K562 (cell line): ENCODE data around the gene FGR. TPM values are rescaled to one million over a fixed set of nuclear protein-coding genes. Genes with fewer than 3 reads are reported as not detected.

Experiments
- ATAC-seq: fragments of 200-7000 bp; cut with Tn5 transposase; 3 replicates; pipeline ENCODE4 v1.9.1; 2020; ENCODE audit warnings: moderate library complexity
- BruUV-seq: library from RNA; stranded (reverse); fragments of 400-500 nt; replicated peaks from 2 replicates; lab custom pipeline; 2021; lab: Mats Ljungman, UMichigan
- CTCF ChIA-PET: fragments of 300-600 bp; formaldehyde crosslinking; extraction: SDS; loops from one replicate; lab custom pipeline; 2021; ENCODE audit warnings: low intra/inter-chr PET ratio; lab: Yijun Ruan, JAX
- POLR2A ChIA-PET: fragments of 300-600, 350-650 bp; sonication (Branson Sonifier 250); formaldehyde crosslinking; extraction: SDS; loops from one replicate; lab custom pipeline; 2021; ENCODE audit warnings: antibody characterized with exemption, inconsistent platforms; lab: Yijun Ruan, JAX
- DNase-seq, 4 experiments: peaks; one replicate each; pipeline versions ENCODE4 v3.0.0 to v3.0.0-alpha.2; 2011 to 2018; ENCODE audit warnings: low spot score in 3 of 4, mixed read lengths in 3 of 4; ENCODE audit errors: extremely low read depth in 1 of 4
- FAIRE-seq: peaks from 2 replicates; lab custom pipeline; 2011; peaks lifted over from hg19 to GRCh38; lab: Jason Lieb, UNC
- H2AFZ ChIP-seq: 2 replicates; pipeline ENCODE4 v1.6.0; 2011; ENCODE audit warnings: low read depth, low read length, control low read depth, inconsistent platforms
- H3K27ac ChIP-seq: fragments of 200-600 bp; 3 replicates; pipeline ENCODE4 v1.8.0; 2011; ENCODE audit warnings: low read depth, mild to moderate bottlenecking, control low read depth, inconsistent platforms, low read length, moderate library complexity, mixed read lengths; ENCODE audit errors: extremely low read depth
- H3K27me3 ChIP-seq, 2 experiments: fragments of 300-600 bp in 1 of 2; 2 replicates in 1 of 2; 3 replicates in 1 of 2; pipeline versions ENCODE4 v1.6.0 to v1.8.0; 2011; ENCODE audit warnings: inconsistent platforms in 2 of 2, low read length in 2 of 2, mild to moderate bottlenecking in 1 of 2, mixed read lengths in 1 of 2, moderate library complexity in 1 of 2; ENCODE audit not compliant: control insufficient read depth in 2 of 2, insufficient read depth in 2 of 2
- H3K36me3 ChIP-seq: fragments of 300-600 bp; 3 replicates; pipeline ENCODE4 v1.8.0; 2011; ENCODE audit warnings: mild to moderate bottlenecking, low read length, inconsistent platforms; ENCODE audit not compliant: control insufficient read depth, insufficient read depth
- H3K4me1 ChIP-seq, 2 experiments: fragments of 200-600 bp in 1 of 2; replicated peaks in 1 of 2; 2 replicates in 1 of 2; 3 replicates in 1 of 2; pipeline versions ENCODE4 v1.5.1 to v1.8.0; 2011; ENCODE audit warnings: inconsistent platforms in 2 of 2, low read length in 2 of 2, mild to moderate bottlenecking in 1 of 2, mixed read lengths in 1 of 2, moderate library complexity in 1 of 2; ENCODE audit not compliant: control insufficient read depth in 2 of 2, insufficient read depth in 2 of 2
- H3K4me2 ChIP-seq: 2 replicates; pipeline ENCODE4 v1.6.1; 2011; ENCODE audit warnings: low read length, control low read depth, inconsistent platforms, mixed read lengths; ENCODE audit not compliant: insufficient read depth
- H3K4me3 ChIP-seq: fragments of 200-600 bp; sonication (generic), shearing (Covaris generic); 2 replicates; pipeline ENCODE4 v1.5.1; 2016; ENCODE audit warnings: control low read depth, inconsistent platforms
- H3K79me2 ChIP-seq: fragments of 200-600 bp; 3 replicates; pipeline ENCODE4 v1.8.0; 2011; ENCODE audit warnings: low read length, inconsistent platforms; ENCODE audit not compliant: control insufficient read depth, insufficient read depth
- H3K9ac ChIP-seq, 2 experiments: 2 replicates each; pipeline versions ENCODE4 v1.6.0 to v1.6.1; 2011; ENCODE audit warnings: low read depth in 2 of 2, low read length in 2 of 2, control low read depth in 1 of 2, inconsistent platforms in 1 of 2, mild to moderate bottlenecking in 1 of 2, mixed read lengths in 1 of 2; ENCODE audit not compliant: insufficient read depth in 1 of 2
- H3K9me1 ChIP-seq: one replicate; pipeline ENCODE4 v1.6.0; 2011; ENCODE audit warnings: inconsistent platforms, mild to moderate bottlenecking, low read length, moderate library complexity; ENCODE audit not compliant: control insufficient read depth, insufficient read depth
- H3K9me3 ChIP-seq: replicated peaks from 2 replicates; pipeline ENCODE4 v1.5.1; 2011; ENCODE audit warnings: low read depth, low read length, inconsistent platforms; ENCODE audit not compliant: control insufficient read depth, insufficient read depth
- H4K20me1 ChIP-seq: replicated peaks from 2 replicates; pipeline ENCODE4 v1.6.1; 2011; ENCODE audit warnings: low read length, inconsistent platforms, mixed read lengths; ENCODE audit not compliant: control insufficient read depth, insufficient read depth
- AFF1 ChIP-seq, 2 experiments: fragments of 450-650 bp; IDR thresholded peaks; 2 replicates each; pipeline ENCODE4 v1.6.1; 2018; ENCODE audit warnings: mild to moderate bottlenecking in 2 of 2, low read depth in 1 of 2; ENCODE audit not compliant: partially characterized antibody in 2 of 2
- ARHGAP35 ChIP-seq: fragments of 450-650 bp; IDR thresholded peaks from 2 replicates; pipeline ENCODE4 v1.6.1; 2018; ENCODE audit not compliant: partially characterized antibody
- BCOR ChIP-seq: fragments of 450-650 bp; IDR thresholded peaks from 2 replicates; pipeline ENCODE4 v1.6.1; 2016
- DDX20 ChIP-seq: fragments of 450-650 bp; IDR thresholded peaks from 2 replicates; pipeline ENCODE4 v1.6.1; 2016; ENCODE audit warnings: missing genetic modification characterization, low read depth, mild to moderate bottlenecking, missing compliant biosample characterization, moderate library complexity
- ELF1 ChIP-seq: fragments of 200-800 bp; sonication (Bioruptor generic); IDR thresholded peaks from 2 replicates; pipeline ENCODE4 v1.6.1; 2016; ENCODE audit warnings: missing genetic modification characterization, missing compliant biosample characterization
- GTF2A2 ChIP-seq: IDR thresholded peaks from 2 replicates; pipeline ENCODE4 v1.6.1; 2016; ENCODE audit warnings: mild to moderate bottlenecking, missing genetic modification characterization, missing compliant biosample characterization
- HINFP ChIP-seq: fragments of 450-650 bp; conservative IDR thresholded peaks from 2 replicates; pipeline ENCODE4 v1.6.1; 2016; ENCODE audit warnings: missing genetic modification characterization, low read depth, mild to moderate bottlenecking, control low read depth, missing compliant biosample characterization
- ID3 ChIP-seq, 2 experiments: fragments of 250-450 bp in 1 of 2; fragments of 450-650 bp in 1 of 2; sonication (Bioruptor Pico) in 1 of 2; IDR thresholded peaks; 2 replicates each; pipeline versions ENCODE4 v1.6.1 to v1.8.0; 2016 to 2021; ENCODE audit warnings: mild to moderate bottlenecking in 2 of 2, moderate library complexity in 2 of 2, missing compliant biosample characterization in 1 of 2, missing genetic modification characterization in 1 of 2
- KLF13 ChIP-seq: fragments of 450-650 bp; IDR thresholded peaks from 2 replicates; pipeline ENCODE4 v1.6.1; 2016; ENCODE audit warnings: missing genetic modification characterization, low read depth, mild to moderate bottlenecking, missing compliant biosample characterization, moderate library complexity, borderline replicate concordance
- PHF20 ChIP-seq: fragments of 450-650 bp; IDR thresholded peaks from 2 replicates; pipeline ENCODE4 v1.6.1; 2018; ENCODE audit not compliant: partially characterized antibody
- ZBTB2 ChIP-seq: fragments of 450-650 bp; IDR thresholded peaks from 2 replicates; pipeline ENCODE4 v1.6.1; 2016; ENCODE audit warnings: antibody characterized with exemption
- ZFP36 ChIP-seq: fragments of 150-350 bp; IDR thresholded peaks from 2 replicates; pipeline ENCODE4 v1.6.1; 2018; ENCODE audit warnings: low read length, low read depth; ENCODE audit not compliant: partially characterized antibody
- WGBS: fragments of 100-300 bp; shearing (Covaris generic); methylation state at CpG from one replicate; pipeline ENCODE4 v1.1.6; 2016; ENCODE audit warnings: low coverage, mixed read lengths; ENCODE audit not compliant: insufficient coverage; ENCODE audit errors: missing lambda C conversion rate; 5-methylcytosine and 5-hydroxymethylcytosine counted together
- in situ Hi-C: fragments of 300-500 bp; cut with MboI; formaldehyde crosslinking; loops from 4 replicates; pipeline ENCODE4 v1.15.0; 2018; ENCODE audit warnings: inconsistent platforms, mixed read lengths
- intact Hi-C: fragments of 100-400 bp; cut with micrococcal nuclease; formaldehyde crosslinking; loops from 2 replicates; pipeline ENCODE4 v1.14.2; 2022
- polyA plus RNA-seq, 8 experiments: library from polyadenylated mRNA; depleted of rRNA in 4 of 8; stranded (reverse) in 5 of 8; unstranded in 3 of 8; fragments of >200 nt; fragmentation: Nextera tagmentation in 2 of 8; fragmentation: Illumina TruSeq in 1 of 8; extraction: Ambion mirVana in 2 of 8; extraction: Trizol in 1 of 8; gene quantifications; 2 replicates each; pipeline versions ENCODE4 v1.2.1 to v1.2.3, GENCODE V29; 2011 to 2014; ENCODE audit warnings: inconsistent platforms in 1 of 8, missing spikeins in 1 of 8
- total RNA-seq, 7 experiments: library from RNA; depleted of rRNA in 6 of 7; stranded (reverse); fragments of >200 nt in 6 of 7; fragmentation: Illumina TruSeq in 2 of 7; extraction: Trizol in 2 of 7; gene quantifications; 2 replicates each; pipeline versions ENCODE4 v1.2.1 to v1.2.3, GENCODE V29; 2011 to 2021; ENCODE audit warnings: low replicate concordance in 1 of 7

Gene FGR
- total and polyA plus RNA-seq, 9 of the 15 experiments (the other 6 are each of a cell fraction or from before 2014, with no cell fraction given), result 0.04 to 0.11 TPM; not detected in 7

GRCh38 chr1:27614625-27615344, 20.2 kb downstream of the FGR start:
- FAIRE-seq (no peak), DNase-seq (peak; percentile 50 to 91 (median 86)), ATAC-seq (peak; percentile 80)
- 7% methylated on average over 22 of the region's 26 CpGs for WGBS
- Histone ChIP-seq H3K4me3 (peak overlapping the region; percentile 24; the same call in 1 of the 2 replicates), H3K4me2 (peak overlapping the region; percentile 71), H3K9me1 (no peaks in the 10 kb centered on the region), H3K9ac (peak overlapping the region in 1 of 2 experiments; percentile 84; a peak in 2 of 4 replicates), H3K36me3 (no peaks in the 10 kb centered on the region), H3K9me3 (no peaks in the 10 kb centered on the region), H2AFZ (peak overlapping the region; percentile 93), H3K27ac (no peak overlapping the region), H3K4me1 (peaks cover 13 to 23% of the 10 kb centered on the region in 2 experiments; a peak in 4 of 5 replicates), H3K79me2 (no peaks in the 10 kb centered on the region), H4K20me1 (0 out of 2 replicates have a peak, but pooled peaks cover 3% of the 10 kb centered on the region), H3K27me3 (peaks cover 9 to 29% of the 10 kb centered on the region in 2 experiments; a peak in 3 of 5 replicates)
- POLR2A ChIA-PET, result interaction anchor here (0.7 to 1.4 kb wide), 5 partner anchors 8 to 595 kb away, joined by 3 to 7 read pairs (median 4); no protein-coding TSS in a partner anchor
- intact Hi-C loops, result no loop called here
- in situ Hi-C loops, result loop anchor here (5.0 to 25.0 kb wide), 2 partner anchors 48 to 502 kb away; no protein-coding TSS in a partner anchor
- CTCF ChIA-PET, result interaction anchor here (0.9 kb wide), 1 partner anchor 45 kb away, joined by 3 read pairs; no protein-coding TSS in a partner anchor
- no TSS peak for BruUV-seq
- TF ChIP-seq DDX20, result no peak
- TF ChIP-seq GTF2A2 (tag), result no peak
- no peak for TF ChIP-seq ID3 (CRISPR knock-in tag; IDR thresholded peaks at IDR 0.05)
- 0 out of 2 replicates have a peak, but pooled peaks have one; percentile 17 for TF ChIP-seq ID3 (tag; IDR thresholded peaks at IDR 0.05)
- TF ChIP-seq BCOR, result peak; percentile 85
- no peak for TF ChIP-seq ELF1 (tag)
- TF ChIP-seq AFF1 (IDR thresholded peaks at IDR 0.05; ENCODE audit: low read depth in 1 of 2, partially characterized antibody in 2 of 2), result peak in 1 of 2 experiments; percentile 77
- TF ChIP-seq ARHGAP35, result peak; percentile 31
- no peak for TF ChIP-seq HINFP (tag)
- peak; percentile 74; the same call in 1 of the 2 replicates for TF ChIP-seq KLF13 (tag)
- no peak for TF ChIP-seq PHF20
- no peak for TF ChIP-seq ZBTB2
- peak; percentile 12 for TF ChIP-seq ZFP36
